WTC11 (cell line): ENCODE results near the gene LIMCH1. TPM values are rescaled to one million over a fixed set of nuclear protein-coding genes. Genes with fewer than 3 reads are reported as not detected.
A peak's percentile ranks its signal among the peaks of the same experiment; 100 is the strongest.

Experiments
- ARID4B ChIP-seq: sonication (generic); formaldehyde crosslinking; IDR thresholded peaks from 2 replicates; pipeline ENCODE4 v1.8.0; 2023; ENCODE audit warnings: missing genetic modification reagents, mild to moderate bottlenecking, borderline replicate concordance
- CTCF ChIP-seq: fragments of 200-600 bp; IDR thresholded peaks from 2 replicates; pipeline ENCODE4 v1.8.0; 2022; ENCODE audit warnings: antibody characterized with exemption
- E2F1 ChIP-seq: sonication (generic); formaldehyde crosslinking; IDR thresholded peaks from 2 replicates; pipeline ENCODE4 v1.8.0; 2022; ENCODE audit warnings: mild to moderate bottlenecking, missing genetic modification reagents
- ETV6 ChIP-seq: sonication (generic); formaldehyde crosslinking; IDR thresholded peaks from 2 replicates; pipeline ENCODE4 v1.8.1; 2022; ENCODE audit warnings: mild to moderate bottlenecking, missing genetic modification reagents
- GABPB1 ChIP-seq: sonication (generic); formaldehyde crosslinking; IDR thresholded peaks from 2 replicates; pipeline ENCODE4 v1.8.1; 2023; ENCODE audit warnings: mild to moderate bottlenecking, missing genetic modification reagents
- GRHL2 ChIP-seq: fragments of 250-450 bp; sonication (Bioruptor Pico); IDR thresholded peaks from 2 replicates; pipeline ENCODE4 v1.8.0; 2022; ENCODE audit warnings: mild to moderate bottlenecking, moderate library complexity; ENCODE audit not compliant: insufficient replicate concordance, severe bottlenecking
- HMGA2 ChIP-seq: fragments of 250-450 bp; sonication (Bioruptor Pico); IDR thresholded peaks from 2 replicates; pipeline ENCODE4 v1.4.0; 2021; ENCODE audit warnings: mild to moderate bottlenecking, moderate library complexity
- MLX ChIP-seq: sonication (generic); formaldehyde crosslinking; IDR thresholded peaks from 2 replicates; pipeline ENCODE4 v1.8.1; 2023; ENCODE audit warnings: mild to moderate bottlenecking, missing genetic modification reagents, moderate library complexity
- NFYB ChIP-seq: sonication (generic); formaldehyde crosslinking; conservative IDR thresholded peaks from 2 replicates; pipeline ENCODE4 v1.8.0; 2022; ENCODE audit warnings: low read depth, missing genetic modification reagents
- OVOL2 ChIP-seq: fragments of 250-450 bp; sonication (Bioruptor Pico); IDR thresholded peaks from 2 replicates; pipeline ENCODE4 v1.9.0; 2021; ENCODE audit warnings: mild to moderate bottlenecking, borderline replicate concordance
- PRRX2 ChIP-seq: fragments of 250-450 bp; sonication (Bioruptor Pico); IDR thresholded peaks from 2 replicates; pipeline ENCODE4 v1.8.0; 2021; ENCODE audit warnings: mild to moderate bottlenecking
- SP1 ChIP-seq: sonication (generic); formaldehyde crosslinking; conservative IDR thresholded peaks from 2 replicates; pipeline ENCODE4 v1.8.1; 2022; ENCODE audit warnings: missing genetic modification reagents
- USF1 ChIP-seq: sonication (generic); formaldehyde crosslinking; IDR thresholded peaks from 2 replicates; pipeline ENCODE4 v1.8.0; 2022; ENCODE audit warnings: mild to moderate bottlenecking, missing genetic modification reagents
- ZBTB21 ChIP-seq: sonication (generic); formaldehyde crosslinking; IDR thresholded peaks from 2 replicates; pipeline ENCODE4 v1.8.1; 2023; ENCODE audit warnings: mild to moderate bottlenecking, missing genetic modification reagents, borderline replicate concordance
- ZNF121 ChIP-seq: sonication (generic); formaldehyde crosslinking; IDR thresholded peaks from 2 replicates; pipeline ENCODE4 v1.8.0; 2023; ENCODE audit warnings: missing genetic modification reagents
- ZNF219 ChIP-seq: sonication (generic); formaldehyde crosslinking; IDR thresholded peaks from 2 replicates; pipeline ENCODE4 v1.8.0; 2023; ENCODE audit warnings: missing genetic modification reagents, mild to moderate bottlenecking, borderline replicate concordance
- ZNF532 ChIP-seq: fragments of 250-450 bp; sonication (Bioruptor Pico); IDR thresholded peaks from 2 replicates; pipeline ENCODE4 v1.9.0; 2021; ENCODE audit warnings: mild to moderate bottlenecking, borderline replicate concordance
- total RNA-seq: library from RNA; stranded (reverse); gene quantifications from 3 replicates; pipeline ENCODE4 v1.2.3, GENCODE V29; 2021
- TF ChIP-seq, protein P1 (sequence below): sonication (generic); formaldehyde crosslinking; IDR thresholded peaks from 2 replicates; pipeline ENCODE4 v1.8.1; 2022; ENCODE audit warnings: mild to moderate bottlenecking, missing genetic modification reagents, moderate library complexity, borderline replicate concordance
- TF ChIP-seq, protein P2 (sequence below): fragments of 250-450 bp; sonication (Bioruptor Pico); IDR thresholded peaks from 2 replicates; pipeline ENCODE4 v1.9.0; 2021; ENCODE audit warnings: mild to moderate bottlenecking
- TF ChIP-seq, protein P3 (sequence below): fragments of 250-450 bp; sonication (Bioruptor Pico); IDR thresholded peaks from 2 replicates; pipeline ENCODE4 v1.8.0; 2021; ENCODE audit warnings: mild to moderate bottlenecking

LIMCH1 gene
- total RNA-seq, 1 experiment from 2014 or later, result 0.92 TPM

DNA sequence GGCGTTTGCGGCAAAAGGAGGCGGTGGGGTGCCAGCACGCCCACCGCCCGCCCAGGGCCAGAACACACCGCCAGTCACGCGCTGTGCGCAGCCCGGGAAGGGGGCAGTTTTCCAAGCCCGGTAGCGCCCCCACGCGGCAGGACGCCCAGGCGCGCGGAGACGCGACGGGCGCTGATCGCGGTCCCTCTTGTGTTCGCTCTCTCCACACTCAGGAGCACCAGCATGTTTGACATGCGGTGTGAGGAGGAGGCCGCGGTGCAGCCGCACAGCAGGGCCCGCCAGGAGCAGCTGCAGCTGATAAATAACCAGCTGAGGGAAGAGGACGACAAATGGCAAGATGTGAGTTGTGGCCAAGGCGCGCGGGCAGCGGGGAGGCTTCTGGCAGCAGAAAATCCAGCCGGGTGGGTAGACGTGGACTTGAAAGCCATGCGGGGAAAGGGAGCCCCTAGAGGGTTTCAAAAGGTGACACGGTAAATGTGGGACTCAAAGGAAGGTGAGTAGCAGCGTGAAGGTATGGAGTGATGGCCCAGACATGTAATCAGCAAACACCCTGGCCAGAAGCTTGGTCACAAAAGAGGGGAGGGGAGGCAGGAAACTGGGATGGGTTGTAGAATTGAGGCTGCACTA, 106.4 kb downstream of the LIMCH1 start (continued):
- TF ChIP-seq, protein P1, sequence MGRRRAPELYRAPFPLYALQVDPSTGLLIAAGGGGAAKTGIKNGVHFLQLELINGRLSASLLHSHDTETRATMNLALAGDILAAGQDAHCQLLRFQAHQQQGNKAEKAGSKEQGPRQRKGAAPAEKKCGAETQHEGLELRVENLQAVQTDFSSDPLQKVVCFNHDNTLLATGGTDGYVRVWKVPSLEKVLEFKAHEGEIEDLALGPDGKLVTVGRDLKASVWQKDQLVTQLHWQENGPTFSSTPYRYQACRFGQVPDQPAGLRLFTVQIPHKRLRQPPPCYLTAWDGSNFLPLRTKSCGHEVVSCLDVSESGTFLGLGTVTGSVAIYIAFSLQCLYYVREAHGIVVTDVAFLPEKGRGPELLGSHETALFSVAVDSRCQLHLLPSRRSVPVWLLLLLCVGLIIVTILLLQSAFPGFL (CRISPR knock-in tag), result no peak
- TF ChIP-seq ZBTB21 (CRISPR knock-in tag) (peak; percentile 87), NFYB (CRISPR knock-in tag) (no peak), E2F1 (CRISPR knock-in tag) (no peak), GABPB1 (CRISPR knock-in tag) (no peak), MLX (no peak), USF1 (CRISPR knock-in tag) (peak; percentile 68), ETV6 (peak; percentile 93), ZNF121 (CRISPR knock-in tag) (no peak), SP1 (CRISPR knock-in tag) (peak; percentile 73), CTCF (peak; percentile 90), ARID4B (CRISPR knock-in tag) (peak; percentile 83), OVOL2 (no peak), PRRX2 (CRISPR knock-in tag) (no peak), GRHL2 (CRISPR knock-in tag) (no peak), ZNF219 (CRISPR knock-in tag) (peak; percentile 23; the same call in 1 of the 2 replicates), ZNF532 (CRISPR knock-in tag) (no peak), HMGA2 (CRISPR knock-in tag) (no peak)
- TF ChIP-seq, protein P2, sequence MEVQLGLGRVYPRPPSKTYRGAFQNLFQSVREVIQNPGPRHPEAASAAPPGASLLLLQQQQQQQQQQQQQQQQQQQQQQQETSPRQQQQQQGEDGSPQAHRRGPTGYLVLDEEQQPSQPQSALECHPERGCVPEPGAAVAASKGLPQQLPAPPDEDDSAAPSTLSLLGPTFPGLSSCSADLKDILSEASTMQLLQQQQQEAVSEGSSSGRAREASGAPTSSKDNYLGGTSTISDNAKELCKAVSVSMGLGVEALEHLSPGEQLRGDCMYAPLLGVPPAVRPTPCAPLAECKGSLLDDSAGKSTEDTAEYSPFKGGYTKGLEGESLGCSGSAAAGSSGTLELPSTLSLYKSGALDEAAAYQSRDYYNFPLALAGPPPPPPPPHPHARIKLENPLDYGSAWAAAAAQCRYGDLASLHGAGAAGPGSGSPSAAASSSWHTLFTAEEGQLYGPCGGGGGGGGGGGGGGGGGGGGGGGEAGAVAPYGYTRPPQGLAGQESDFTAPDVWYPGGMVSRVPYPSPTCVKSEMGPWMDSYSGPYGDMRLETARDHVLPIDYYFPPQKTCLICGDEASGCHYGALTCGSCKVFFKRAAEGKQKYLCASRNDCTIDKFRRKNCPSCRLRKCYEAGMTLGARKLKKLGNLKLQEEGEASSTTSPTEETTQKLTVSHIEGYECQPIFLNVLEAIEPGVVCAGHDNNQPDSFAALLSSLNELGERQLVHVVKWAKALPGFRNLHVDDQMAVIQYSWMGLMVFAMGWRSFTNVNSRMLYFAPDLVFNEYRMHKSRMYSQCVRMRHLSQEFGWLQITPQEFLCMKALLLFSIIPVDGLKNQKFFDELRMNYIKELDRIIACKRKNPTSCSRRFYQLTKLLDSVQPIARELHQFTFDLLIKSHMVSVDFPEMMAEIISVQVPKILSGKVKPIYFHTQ, result no peak
- TF ChIP-seq, protein P3, sequence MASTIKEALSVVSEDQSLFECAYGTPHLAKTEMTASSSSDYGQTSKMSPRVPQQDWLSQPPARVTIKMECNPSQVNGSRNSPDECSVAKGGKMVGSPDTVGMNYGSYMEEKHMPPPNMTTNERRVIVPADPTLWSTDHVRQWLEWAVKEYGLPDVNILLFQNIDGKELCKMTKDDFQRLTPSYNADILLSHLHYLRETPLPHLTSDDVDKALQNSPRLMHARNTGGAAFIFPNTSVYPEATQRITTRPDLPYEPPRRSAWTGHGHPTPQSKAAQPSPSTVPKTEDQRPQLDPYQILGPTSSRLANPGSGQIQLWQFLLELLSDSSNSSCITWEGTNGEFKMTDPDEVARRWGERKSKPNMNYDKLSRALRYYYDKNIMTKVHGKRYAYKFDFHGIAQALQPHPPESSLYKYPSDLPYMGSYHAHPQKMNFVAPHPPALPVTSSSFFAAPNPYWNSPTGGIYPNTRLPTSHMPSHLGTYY (CRISPR knock-in tag), result no peak
